ENCODE data around the gene CCDC169.

- no peak for TF ChIP-seq CTCF (tag by site-specific recombination; IDR thresholded peaks at IDR 0.05)
- no peak for TF ChIP-seq PRDM6 (tag by site-specific recombination; IDR thresholded peaks at IDR 0.05)
- TF ChIP-seq ZFP3 (tag by site-specific recombination; IDR thresholded peaks at IDR 0.05; ENCODE audit: low read depth) = no peak
- no peak for TF ChIP-seq TCF7L2 (IDR thresholded peaks at IDR 0.05; ENCODE audit: borderline replicate concordance, low read depth, low read length)
- no peak for TF ChIP-seq ATF2 (tag by site-specific recombination; IDR thresholded peaks at IDR 0.05; ENCODE audit: low read depth)
- TF ChIP-seq ZNF785 (tag by site-specific recombination; IDR thresholded peaks at IDR 0.05) = no peak
- no peak for TF ChIP-seq REST (tag by site-specific recombination; IDR thresholded peaks at IDR 0.05)
- TF ChIP-seq ZNF24 (tag by site-specific recombination; IDR thresholded peaks at IDR 0.05) = no peak
- TF ChIP-seq ZNF274 (IDR thresholded peaks at IDR 0.05; ENCODE audit: low read length) = no peak
- TF ChIP-seq ZNF274 (tag by site-specific recombination; IDR thresholded peaks at IDR 0.05; ENCODE audit: borderline replicate concordance) = no peak
- TF ChIP-seq ZNF302 (tag by site-specific recombination; IDR thresholded peaks at IDR 0.05; ENCODE audit: low read depth) = no peak
- no peak for TF ChIP-seq INSM2 (tag by site-specific recombination; IDR thresholded peaks at IDR 0.05)
- no peak for TF ChIP-seq BCL11A (tag by site-specific recombination; IDR thresholded peaks at IDR 0.05; ENCODE audit: low read depth)
- no peak for TF ChIP-seq ZNF529 (tag by site-specific recombination; IDR thresholded peaks at IDR 0.05; ENCODE audit: insufficient replicate concordance)
- no peak for TF ChIP-seq PBX3 (CRISPR knock-in tag; IDR thresholded peaks at IDR 0.05)
These were observed 45.1 kb upstream of the CCDC169 start for GRCh38 chr13:36342715-36343114.
